Motor neuron (in vitro differentiated cells): ENCODE results near the gene CPB1. TPM values are rescaled to one million over a fixed set of nuclear protein-coding genes. Genes with fewer than 3 reads are reported as not detected.
"Not testable (repeated sequence)": the region's sequence is repeated elsewhere in the genome, so short reads cannot be mapped to it uniquely, and the experiment has no call there.

ENCODE experiments used
- ATAC-seq, 8 experiments: fragments of 200-7000 bp; cut with Tn5 transposase; replicated peaks in 6 of 8; 2 replicates each; pipeline ENCODE4 v1.8.0; 2021; ENCODE audit warnings: mild to moderate bottlenecking in 8 of 8, moderate library complexity in 8 of 8
- H3K27ac ChIP-seq, 2 donors: fragments of 250-450 bp; sonication (Bioruptor Pico); 2 replicates each; pipeline ENCODE4 v1.9.0; 2021; ENCODE audit warnings: antibody characterized with exemption in 2 of 2, mild to moderate bottlenecking in 2 of 2, moderate library complexity in 1 of 2
- H3K4me1 ChIP-seq, 2 donors: fragments of 250-450 bp; sonication (Bioruptor Pico); replicated peaks in 1 of 2; 2 replicates each; pipeline ENCODE4 v1.6.1; 2021; ENCODE audit warnings: antibody characterized with exemption in 2 of 2, mild to moderate bottlenecking in 2 of 2, moderate library complexity in 1 of 2
- H3K4me3 ChIP-seq, 5 donors: fragments of 250-450 bp; sonication (Bioruptor Pico); 2 replicates each; pipeline ENCODE4 v1.9.0; 2021; ENCODE audit warnings: antibody characterized with exemption in 5 of 5, mild to moderate bottlenecking in 5 of 5, moderate library complexity in 4 of 5
- WGBS, 10 experiments: fragments of 450-650 bp; shearing (Covaris generic); methylation state at CpG; one replicate each; pipeline ENCODE4 v1.0.0; 2022; 5-methylcytosine and 5-hydroxymethylcytosine counted together
- in situ Hi-C, 9 experiments: fragments of 400-800 bp; cut with MboI; loops; one replicate each; pipeline ENCODE4 v1.15.0; 2021; ENCODE audit warnings: low sequenced_read_pairs in 9 of 9, low pct_unique_long_range_greater_than_20kb in 2 of 9; ENCODE audit not compliant: unreplicated experiment in 9 of 9
- total RNA-seq, 8 experiments: library from RNA; unstranded; fragments of 300-600 nt; gene quantifications; 2 replicates each; pipeline versions ENCODE4 v1.2.3 to v1.2.4, GENCODE V29; 2022

Gene CPB1
- 1 to 10 TPM in 1 of 8 experiments, under 1 TPM in 4, not detected in 3; 0.11 to 8.5 (median 0.84) TPM for total RNA-seq

DNA sequence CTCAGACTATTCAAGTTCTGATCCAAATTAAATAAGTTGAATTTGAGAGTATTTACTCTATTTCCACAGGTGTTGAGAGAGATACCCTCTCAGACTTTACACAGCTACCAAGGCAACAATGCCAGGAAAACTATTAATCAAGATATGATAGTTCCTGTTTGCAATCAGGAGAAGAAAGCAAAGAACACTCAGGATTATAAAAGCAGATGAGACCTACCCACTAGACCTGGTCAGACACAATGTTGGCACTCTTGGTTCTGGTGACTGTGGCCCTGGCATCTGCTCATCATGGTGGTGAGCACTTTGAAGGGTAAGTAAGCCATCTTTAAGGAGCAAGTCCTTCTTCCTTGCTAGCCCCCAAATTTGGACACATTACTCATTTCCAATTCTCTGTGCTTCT lies at the start of gene CPB1:
Gene CPB1, plus strand, starts transcription at position 227 of the 400 bp plus-strand sequence. Its CDS starts 13 bp downstream, at position 240.
- no peak for ATAC-seq
- in situ Hi-C loops = no loop called here
- Histone ChIP-seq H3K4me1 (peaks cover 0 to 6% of the 10 kb centered on the region in 2 donors), H3K27ac (no peak within 1 kb of the TSS), H3K4me3 (no peak within 1 kb of the TSS)

DNA sequence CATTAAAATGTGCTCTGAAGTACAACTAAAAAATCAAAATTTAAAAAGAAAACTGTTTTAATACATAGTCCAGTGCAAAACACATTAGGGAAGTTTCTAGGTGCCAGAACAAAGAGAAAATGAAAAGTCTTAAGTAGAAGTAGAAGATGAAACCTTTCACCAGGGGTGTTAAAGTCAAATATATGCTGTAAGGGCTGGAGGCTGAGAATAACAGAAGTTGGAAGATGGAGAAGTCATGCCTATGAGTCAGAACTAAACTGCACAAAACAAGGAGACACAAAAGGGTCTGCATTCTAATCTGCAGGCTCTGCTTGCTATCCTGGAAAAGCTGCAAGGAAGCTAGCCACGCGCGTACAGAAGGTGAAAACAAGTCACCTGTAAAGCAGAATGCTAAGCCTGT lies 48.7 kb upstream of the CPB1 start:
- no peaks in the 10 kb centered on the region for H3K4me1 ChIP-seq
- in situ Hi-C loops = no loop called here
- H3K4me3 ChIP-seq = no peak overlapping the region
- ATAC-seq = no peak
- H3K27ac ChIP-seq = no peak overlapping the region
- 89 to 100% (median 94%) methylated on average over 3 of the region's 3 CpGs; no CpG with 5 or more reads in 3 of the 10 experiments for whole genome bisulfite sequencing, 10 experiments

DNA sequence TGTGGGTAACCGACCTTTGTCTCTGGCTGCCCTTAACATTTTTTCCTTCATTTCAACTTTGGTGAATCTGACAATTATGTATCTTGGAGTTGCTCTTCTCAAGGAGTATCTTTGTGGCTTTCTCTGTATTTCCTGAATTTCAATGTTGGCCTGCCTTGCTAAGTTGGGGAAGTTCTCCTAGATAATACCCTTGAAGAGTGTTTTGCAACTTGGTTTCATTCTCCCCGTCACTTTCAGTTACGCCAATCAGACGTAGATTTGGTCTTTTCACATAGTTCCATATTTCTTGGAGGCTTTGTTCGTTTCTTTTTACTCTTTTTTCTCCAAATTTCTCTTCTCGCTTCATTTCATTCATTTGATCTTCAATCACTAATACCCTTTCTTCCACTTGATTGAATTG lies 42.6 kb upstream of the CPB1 start:
- in situ Hi-C loops, H3K27ac ChIP-seq, ATAC-seq, H3K4me3 ChIP-seq: not testable (repeated sequence)
- peaks cover 19% of the 10 kb centered on the region in 2 donors for H3K4me1 ChIP-seq
- 65 to 100% (median 90%) methylated on average over 1 to 6 of the region's 6 CpGs; no CpG with 5 or more reads in 1 of the 10 experiments for WGBS, 10 experiments

DNA sequence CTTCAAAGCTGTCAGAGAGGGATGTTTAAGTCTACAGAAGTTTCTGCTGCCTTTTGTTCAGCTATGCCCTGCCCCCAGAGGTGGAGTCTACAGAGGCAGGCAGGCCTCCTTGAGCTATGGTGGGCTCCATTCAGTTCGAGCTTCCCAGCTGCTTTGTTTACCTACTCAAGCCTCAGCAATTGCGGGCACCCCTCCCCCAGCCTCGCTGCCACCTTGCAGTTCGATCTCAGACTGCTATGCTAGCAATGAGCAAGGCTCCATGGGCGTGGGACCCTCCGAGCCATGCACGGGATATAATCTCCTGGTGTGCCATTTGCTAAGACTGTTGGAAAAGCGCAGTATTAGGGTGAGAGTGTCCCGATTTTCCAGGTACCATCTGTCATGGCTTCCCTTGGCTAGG lies 41.5 kb upstream of the CPB1 start:
- H3K27ac ChIP-seq, in situ Hi-C loops, ATAC-seq, H3K4me3 ChIP-seq: not testable (repeated sequence)
- peaks cover 26 to 30% of the 10 kb centered on the region in 2 donors for H3K4me1 ChIP-seq
- 75 to 89% methylated on average over 3 to 4 of the region's 9 CpGs; no CpG with 5 or more reads in 8 of the 10 experiments for WGBS, 10 experiments

DNA sequence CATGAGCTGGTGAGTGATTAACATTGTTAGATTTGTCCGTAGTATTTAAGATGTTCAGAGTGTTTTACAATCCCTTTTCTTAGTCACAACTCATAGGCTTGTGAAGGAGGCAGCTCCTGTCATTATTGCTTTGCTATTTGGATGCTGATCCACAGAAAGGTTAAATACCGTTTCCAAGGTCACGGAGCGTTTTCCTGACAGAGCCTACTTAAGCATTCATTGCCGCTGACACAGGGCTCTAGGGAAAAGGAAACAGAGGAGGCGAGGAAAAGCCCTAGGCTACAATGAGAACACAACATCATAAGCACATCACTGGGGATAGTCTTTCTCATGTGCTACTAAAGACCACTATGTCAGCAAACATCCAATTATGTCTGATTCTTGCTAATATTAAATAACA lies 38.5 kb upstream of the CPB1 start:
- H3K4me3 ChIP-seq = no peak overlapping the region
- 0 to 94% (median 17%) methylated on average over 1 to 6 of the region's 6 CpGs; no CpG with 5 or more reads in 1 of the 10 experiments for WGBS, 10 experiments
- ATAC-seq = peak in 7 of 8 experiments; percentile 34 to 97 (median 92)
- H3K27ac ChIP-seq = no peak overlapping the region
- in situ Hi-C loops = no loop called here
- H3K4me1 ChIP-seq = peaks cover 41 to 47% of the 10 kb centered on the region in 2 donors

DNA sequence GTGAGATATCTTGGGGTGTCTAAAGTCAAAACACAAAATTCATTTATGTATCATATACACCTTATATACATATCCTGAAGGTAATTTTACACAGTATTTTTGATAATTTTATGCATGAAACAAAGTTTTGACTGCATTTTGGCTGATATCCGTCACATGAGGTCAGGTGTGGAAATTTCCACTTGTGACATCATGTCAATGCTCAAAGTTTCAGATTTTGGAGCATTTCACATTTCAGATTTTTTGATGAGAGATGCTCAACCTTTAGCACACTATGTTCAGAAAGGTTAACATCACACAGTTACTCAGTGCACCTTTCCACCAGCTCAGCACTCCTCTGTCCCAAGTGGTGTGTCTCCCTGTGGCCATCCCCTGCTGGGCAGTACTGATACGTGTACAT lies 37.7 kb upstream of the CPB1 start:
- in situ Hi-C loops = no loop called here
- WGBS, 10 experiments = 53 to 100% (median 92%) methylated on average over 1 to 2 of the region's 2 CpGs; no CpG with 5 or more reads in 2 of the 10 experiments
- Histone ChIP-seq H3K27ac (no peak overlapping the region), H3K4me3 (no peak overlapping the region), H3K4me1 (peaks cover 41 to 47% of the 10 kb centered on the region in 2 donors)
- no peak for ATAC-seq

DNA sequence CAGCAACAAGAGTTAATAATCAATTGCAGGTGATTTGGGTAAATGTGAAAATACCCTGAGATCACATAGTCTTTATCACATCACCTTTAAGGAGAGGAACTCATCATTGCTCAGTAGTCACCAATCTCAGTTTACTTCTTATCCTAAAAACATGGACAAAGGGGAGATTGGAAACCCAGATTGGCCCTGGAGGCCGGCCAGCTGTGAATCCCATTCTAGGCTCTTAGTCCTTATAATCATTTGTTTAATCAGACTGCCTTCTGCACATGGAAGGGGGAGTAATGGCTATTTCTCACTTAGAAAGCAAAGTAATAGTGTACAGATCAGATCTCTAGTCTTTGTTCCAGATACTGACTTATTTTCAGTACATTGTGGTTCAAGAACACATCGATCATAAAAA lies 37.2 kb upstream of the CPB1 start:
- Histone ChIP-seq H3K4me1 (peaks cover 41 to 47% of the 10 kb centered on the region in 2 donors), H3K27ac (no peak overlapping the region), H3K4me3 (no peak overlapping the region)
- in situ Hi-C loops = no loop called here
- 38 to 100% (median 82%) methylated on average over 1 to 2 of the region's 2 CpGs; no CpG with 5 or more reads in 1 of the 10 experiments for WGBS, 10 experiments
- no peak for ATAC-seq

DNA sequence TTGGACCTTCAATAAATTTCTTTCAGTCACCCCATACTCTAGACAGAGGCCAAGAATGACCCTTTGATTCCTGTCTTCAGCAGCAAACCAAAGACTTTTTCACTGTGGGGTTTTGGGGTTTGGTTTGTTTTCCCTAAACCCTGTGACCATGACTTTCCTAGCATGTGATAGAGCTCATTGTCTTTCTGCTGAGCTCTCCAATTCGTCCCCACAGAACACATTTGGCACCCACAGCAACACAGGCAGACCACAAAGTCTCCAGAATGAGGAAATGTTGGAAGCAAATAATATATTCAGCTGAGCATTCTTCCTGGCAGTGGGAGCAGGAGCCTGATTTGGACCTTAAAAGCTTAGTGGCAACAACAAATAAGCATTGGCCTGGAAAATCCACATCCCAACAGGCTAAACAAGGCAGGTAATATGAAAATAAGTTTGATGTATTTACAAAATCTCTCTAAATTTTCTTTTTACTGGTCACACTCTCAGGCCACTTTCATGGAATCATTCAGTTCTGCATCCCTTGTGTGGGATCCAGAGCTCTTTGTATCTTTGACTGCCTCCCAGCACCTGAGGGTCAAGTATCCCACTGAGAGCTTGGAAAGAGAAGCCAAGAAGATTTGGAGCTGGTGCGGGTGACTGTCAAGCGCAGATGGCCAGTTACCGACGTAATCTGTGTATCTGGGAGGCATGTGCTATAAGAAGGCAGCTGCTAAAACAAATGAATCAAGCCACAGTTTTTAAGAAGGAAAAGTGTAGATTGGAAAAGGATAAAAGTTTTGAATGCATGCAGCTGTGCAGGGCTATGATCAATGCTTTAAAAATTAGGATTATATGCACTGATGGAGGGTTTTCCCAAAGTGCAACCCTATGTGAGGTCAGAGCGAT lies 36.5 kb upstream of the CPB1 start:
- WGBS, 10 experiments = 0 to 86% (median 50%) methylated on average over 1 to 5 of the region's 6 CpGs; no CpG with 5 or more reads in 2 of the 10 experiments
- in situ Hi-C loops = no loop called here
- H3K4me3 ChIP-seq = no peak overlapping the region
- peaks cover 41 to 47% of the 10 kb centered on the region in 2 donors for H3K4me1 ChIP-seq
- peak in 1 of 8 experiments; percentile 33 for ATAC-seq
- H3K27ac ChIP-seq = no peak overlapping the region

DNA sequence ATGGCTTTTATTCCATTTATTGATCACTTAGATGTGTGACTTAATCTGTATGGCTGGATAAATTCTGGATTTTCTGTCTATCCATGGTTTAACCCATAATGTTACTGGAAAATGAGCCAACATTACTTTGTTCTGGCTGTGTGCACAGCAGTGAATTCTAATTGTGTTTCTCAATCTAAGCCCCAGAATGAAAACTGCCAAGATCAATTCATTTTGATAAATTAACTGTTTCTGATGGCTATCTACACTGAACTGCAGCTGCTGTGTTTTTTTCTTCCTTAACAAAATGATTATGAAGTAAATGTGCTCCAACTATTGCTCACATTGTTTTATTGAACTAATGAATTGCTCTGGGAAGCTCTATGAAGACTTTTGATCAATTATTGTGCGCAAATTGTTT lies 35.7 kb upstream of the CPB1 start:
- Histone ChIP-seq H3K4me3 (no peak overlapping the region), H3K27ac (no peak overlapping the region), H3K4me1 (peaks cover 41 to 47% of the 10 kb centered on the region in 2 donors)
- no peak for ATAC-seq
- in situ Hi-C loops = no loop called here
- WGBS, 10 experiments = 80 to 100% (median 100%) methylated on average over 1 of the region's 1 CpG; no CpG with 5 or more reads in 2 of the 10 experiments

DNA sequence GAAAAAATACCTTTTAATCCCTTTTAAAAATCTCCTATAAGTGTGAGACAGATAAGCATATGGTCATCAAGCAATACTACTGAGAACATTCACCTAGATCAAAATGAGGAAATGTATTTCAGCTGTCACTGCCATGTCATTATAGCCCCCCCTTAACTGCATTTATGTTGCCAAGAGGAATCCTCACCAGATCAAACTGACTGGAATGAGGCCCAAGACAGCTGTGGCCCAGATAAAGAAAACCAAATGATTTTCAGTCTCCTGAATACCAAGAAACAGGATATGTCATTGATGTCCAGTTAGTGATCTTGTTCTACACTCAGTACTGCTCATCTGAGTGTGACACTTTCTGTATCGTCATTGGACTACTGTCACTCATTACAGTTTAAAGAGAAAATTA lies 35.1 kb upstream of the CPB1 start:
- no peak for ATAC-seq
- in situ Hi-C loops = no loop called here
- no peak overlapping the region for H3K4me3 ChIP-seq
- no peak overlapping the region for H3K27ac ChIP-seq
- peaks cover 41 to 47% of the 10 kb centered on the region in 2 donors for H3K4me1 ChIP-seq
- 25 to 100% (median 89%) methylated on average over 1 of the region's 1 CpG; no CpG with 5 or more reads in 3 of the 10 experiments for WGBS, 10 experiments

DNA sequence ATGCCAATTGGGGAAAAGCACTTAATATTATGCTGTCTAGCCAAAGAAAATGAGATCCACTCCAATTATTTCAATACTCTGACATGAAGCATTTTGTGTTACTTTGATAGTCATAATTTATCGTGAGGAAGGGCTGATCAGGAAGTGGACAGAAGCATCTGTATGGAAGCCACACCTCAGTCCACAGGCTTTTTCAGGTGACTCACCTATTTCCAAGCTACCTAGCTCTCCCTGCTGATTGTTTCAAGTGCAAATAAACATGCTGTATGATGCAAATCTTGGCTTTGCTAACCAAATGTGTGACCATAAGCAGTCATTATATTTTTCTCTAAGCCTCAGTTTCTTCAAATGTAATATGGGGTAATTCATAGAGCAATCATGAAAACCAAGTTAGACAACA lies 30.8 kb upstream of the CPB1 start:
- Histone ChIP-seq H3K4me1 (peaks cover 9 to 10% of the 10 kb centered on the region in 2 donors), H3K4me3 (no peak overlapping the region), H3K27ac (no peak overlapping the region)
- WGBS, 10 experiments = 56 to 80% (median 67%) methylated on average over 1 of the region's 1 CpG; no CpG with 5 or more reads in 3 of the 10 experiments
- no peak for ATAC-seq
- in situ Hi-C loops = no loop called here

DNA sequence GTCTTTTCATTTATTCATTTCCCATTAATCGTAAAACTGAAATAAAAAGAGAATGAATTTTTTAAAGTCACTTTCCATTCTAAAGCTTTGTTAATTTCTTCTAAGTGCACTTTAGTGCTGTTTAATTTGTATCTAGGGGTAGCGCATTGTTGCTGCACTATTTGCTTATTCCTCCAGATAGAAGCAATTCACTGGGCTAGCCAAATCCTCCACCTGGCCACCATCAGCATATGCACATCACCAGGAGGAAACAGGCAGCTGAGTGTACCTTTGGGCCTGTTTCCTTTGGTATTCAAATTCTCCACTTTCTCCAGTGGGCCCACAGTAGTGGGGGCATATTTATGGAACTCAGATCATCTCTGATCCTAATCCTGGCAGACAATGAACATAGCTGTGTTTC lies 29.8 kb upstream of the CPB1 start:
- Histone ChIP-seq H3K27ac (no peak overlapping the region), H3K4me3 (no peak overlapping the region), H3K4me1 (peaks cover 0 to 2% of the 10 kb centered on the region in 2 donors)
- ATAC-seq = peak in 1 of 8 experiments; percentile 16
- 77 to 100% (median 93%) methylated on average over 1 to 2 of the region's 2 CpGs; no CpG with 5 or more reads in 1 of the 10 experiments for WGBS, 10 experiments
- in situ Hi-C loops = no loop called here

DNA sequence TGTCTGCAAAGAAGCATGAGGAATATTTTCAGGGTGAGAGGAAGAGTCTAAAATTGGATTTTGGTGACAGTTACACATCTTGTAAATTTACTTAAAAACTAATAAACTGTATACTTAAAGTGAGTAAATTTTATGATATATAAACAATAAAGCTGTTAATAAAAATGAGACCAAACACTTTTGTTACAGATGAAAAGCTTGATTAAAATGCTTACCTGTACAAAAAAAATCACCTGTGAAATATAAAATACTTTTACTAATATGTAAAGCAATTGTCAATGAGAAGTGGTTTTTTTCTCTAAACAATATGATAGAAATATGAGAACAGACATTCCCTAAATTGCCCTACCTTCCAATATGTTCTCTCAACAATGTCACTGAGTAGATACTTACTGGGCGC lies 27.2 kb upstream of the CPB1 start:
- no peaks in the 10 kb centered on the region for H3K4me1 ChIP-seq
- WGBS, 10 experiments = 22 to 100% (median 83%) methylated on average over 1 of the region's 1 CpG
- no peak for ATAC-seq
- in situ Hi-C loops = no loop called here
- H3K27ac ChIP-seq = no peak overlapping the region
- no peak overlapping the region for H3K4me3 ChIP-seq
